GM12878 (cell line): ENCODE measurements around the gene MDM1. TPM values are rescaled to one million over a fixed set of nuclear protein-coding genes. Genes with fewer than 3 reads are reported as not detected.

Source experiments
- ATAC-seq: fragments of 200-7000 bp; cut with Tn5 transposase; 3 replicates; pipeline ENCODE4 v1.9.1; 2020; ENCODE audit warnings: mild to moderate bottlenecking, moderate library complexity
- BruUV-seq: library from RNA; stranded (reverse); fragments of 400-500 nt; replicated peaks from 2 replicates; lab custom pipeline; 2021; lab: Mats Ljungman, UMichigan
- CTCF ChIA-PET: fragments of 300-600 bp; sonication (Branson Sonifier 250); formaldehyde crosslinking; extraction: SDS; loops from one replicate; lab custom pipeline; 2021; ENCODE audit warnings: inconsistent platforms; lab: Yijun Ruan, JAX
- POLR2A ChIA-PET: fragments of 350-600 bp; formaldehyde crosslinking; extraction: SDS; loops from one replicate; lab custom pipeline; 2021; ENCODE audit warnings: inconsistent platforms; lab: Charles Lee
- RAD21 ChIA-PET: fragments of 300-600 bp; sonication (Branson Sonifier 250); formaldehyde crosslinking; loops from one replicate; lab custom pipeline; 2023; ENCODE audit warnings: antibody characterized with exemption; ENCODE audit not compliant: unreplicated experiment; lab: Charles Lee
- SMC1A ChIA-PET: fragments of 300-600 bp; sonication (Branson Sonifier 250); formaldehyde crosslinking; loops from one replicate; lab custom pipeline; 2023; ENCODE audit not compliant: unreplicated experiment, uncharacterized antibody; lab: Charles Lee
- DNase-seq: peaks from one replicate; pipeline ENCODE4 v3.0.0-alpha.2; 2011; ENCODE audit warnings: low read depth, low spot score
- FAIRE-seq: peaks from 3 replicates; lab custom pipeline; 2011; peaks lifted over from hg19 to GRCh38; lab: Jason Lieb, UNC
- H2AFZ ChIP-seq: 2 replicates; pipeline ENCODE4 v1.6.0; 2011; ENCODE audit warnings: low read depth, low read length, control low read depth; ENCODE audit not compliant: control insufficient read depth
- H3K27ac ChIP-seq: 2 replicates; pipeline ENCODE4 v1.5.1; 2011; ENCODE audit warnings: control low read depth; ENCODE audit not compliant: control insufficient read depth, insufficient read depth
- H3K27me3 ChIP-seq, 2 experiments: replicated peaks in 1 of 2; 2 replicates each; pipeline versions ENCODE4 v1.6.0 to v1.6.1; 2011; ENCODE audit warnings: low read length in 1 of 2; ENCODE audit not compliant: control insufficient read depth in 2 of 2, insufficient read depth in 2 of 2
- H3K36me3 ChIP-seq, 2 experiments: 2 replicates each; pipeline ENCODE4 v1.5.1; 2011; ENCODE audit warnings: low read length in 1 of 2; ENCODE audit not compliant: control insufficient read depth in 2 of 2, insufficient read depth in 2 of 2
- H3K4me1 ChIP-seq: 2 replicates; pipeline ENCODE4 v1.6.1; 2011; ENCODE audit warnings: mild to moderate bottlenecking, low read length, moderate library complexity, mixed read lengths; ENCODE audit not compliant: control insufficient read depth, insufficient read depth
- H3K4me2 ChIP-seq: 2 replicates; pipeline ENCODE4 v1.6.0; 2011; ENCODE audit warnings: control low read depth; ENCODE audit not compliant: control insufficient read depth, insufficient read depth
- H3K4me3 ChIP-seq: fragments of 200-600 bp; sonication (generic); 2 replicates; pipeline ENCODE4 v1.5.1; 2016
- H3K79me2 ChIP-seq: 2 replicates; pipeline ENCODE4 v1.6.0; 2011; ENCODE audit warnings: low read length; ENCODE audit not compliant: control insufficient read depth, insufficient read depth
- H3K9ac ChIP-seq: 2 replicates; pipeline ENCODE4 v1.8.0; 2011; ENCODE audit warnings: low read length, control low read depth, mixed read lengths; ENCODE audit not compliant: control insufficient read depth, insufficient read depth
- H3K9me3 ChIP-seq: replicated peaks from 3 replicates; pipeline ENCODE4 v1.5.1; 2011; ENCODE audit warnings: mild to moderate bottlenecking, low read length; ENCODE audit not compliant: control insufficient read depth, insufficient read depth
- H4K20me1 ChIP-seq: 2 replicates; pipeline ENCODE4 v1.6.0; 2011; ENCODE audit not compliant: control insufficient read depth, insufficient read depth
- FOS ChIP-seq: IDR thresholded peaks from 3 replicates; pipeline ENCODE4 v1.6.1; 2011; ENCODE audit warnings: borderline replicate concordance; ENCODE audit not compliant: insufficient read length; ENCODE audit errors: extremely low read depth
- HCFC1 ChIP-seq: fragments of 150-350 bp; IDR thresholded peaks from 2 replicates; pipeline ENCODE4 v1.6.1; 2014; ENCODE audit warnings: low read length
- IKZF2 ChIP-seq, 2 experiments: fragments of 450-650 bp; IDR thresholded peaks; 2 replicates each; pipeline ENCODE4 v1.6.1; 2017; ENCODE audit warnings: mild to moderate bottlenecking in 2 of 2, moderate library complexity in 2 of 2
- KAT2A ChIP-seq: conservative IDR thresholded peaks from 2 replicates; pipeline ENCODE4 v1.6.1; 2011; ENCODE audit warnings: low read depth, low read length; ENCODE audit not compliant: control insufficient read depth
- KLF5 ChIP-seq: fragments of 450-650 bp; IDR thresholded peaks from 2 replicates; pipeline ENCODE4 v1.6.1; 2014; ENCODE audit warnings: mild to moderate bottlenecking; ENCODE audit not compliant: partially characterized antibody
- NRF1 ChIP-seq: conservative IDR thresholded peaks from 2 replicates; pipeline ENCODE4 v1.6.1; 2011; ENCODE audit warnings: mild to moderate bottlenecking, low read depth, low read length, improper control_type of control experiment
- POLR2AphosphoS5 ChIP-seq: IDR thresholded peaks from 2 replicates; pipeline ENCODE4 v1.6.1; 2011; ENCODE audit warnings: mild to moderate bottlenecking, low read length, inconsistent platforms
- RAD51 ChIP-seq: fragments of 450-650 bp; IDR thresholded peaks from 2 replicates; pipeline ENCODE4 v1.6.1; 2016; ENCODE audit warnings: moderate library complexity, mild to moderate bottlenecking, inconsistent platforms
- SIN3A ChIP-seq: IDR thresholded peaks from 2 replicates; pipeline ENCODE4 v1.6.1; 2012; ENCODE audit warnings: low read depth, low read length, improper control_type of control experiment
- SPI1 ChIP-seq: IDR thresholded peaks from 2 replicates; pipeline ENCODE4 v1.6.1; 2011; ENCODE audit warnings: low read depth, mild to moderate bottlenecking, low read length, moderate library complexity, borderline replicate concordance; ENCODE audit not compliant: insufficient read depth
- ZNF24 ChIP-seq: fragments of 450-650 bp; IDR thresholded peaks from 2 replicates; pipeline ENCODE4 v1.6.1; 2017; ENCODE audit warnings: antibody characterized with exemption, mild to moderate bottlenecking
- ZNF622 ChIP-seq: fragments of 450-650 bp; IDR thresholded peaks from 2 replicates; pipeline ENCODE4 v1.6.1; 2017; ENCODE audit warnings: mild to moderate bottlenecking, inconsistent platforms
- WGBS: methylation state at CpG from one replicate; pipeline ENCODE4 v1.1.6; 2016; ENCODE audit warnings: low lambda C conversion rate; ENCODE audit not compliant: insufficient replicate concordance, insufficient coverage; ENCODE audit errors: missing lambda C conversion rate; 5-methylcytosine and 5-hydroxymethylcytosine counted together
- in situ Hi-C: fragments of 300-500 bp; cut with MboI; formaldehyde crosslinking; loops from 9 replicates; pipeline ENCODE4 v1.14.3; 2018; ENCODE audit warnings: mixed read lengths
- intact Hi-C: fragments of 100-400 bp; cut with micrococcal nuclease; formaldehyde crosslinking; loops from one replicate; pipeline ENCODE4 v1.14.2; 2022; ENCODE audit not compliant: unreplicated experiment
- polyA plus RNA-seq, 11 experiments: library from polyadenylated mRNA; depleted of rRNA in 4 of 11; unstranded in 6 of 11; stranded (reverse) in 5 of 11; fragments of >200 nt; fragmentation: Nextera tagmentation in 4 of 11; fragmentation: Illumina TruSeq in 1 of 11; extraction: Ambion mirVana in 4 of 11; extraction: Trizol in 1 of 11; gene quantifications; 1 replicate in 1 of 11; 2 replicates in 10 of 11; pipeline versions ENCODE4 v1.2.1 to v1.2.3, GENCODE V29; 2011 to 2016; ENCODE audit warnings: inconsistent platforms in 2 of 11, missing spikeins in 2 of 11, low read depth in 1 of 11
- total RNA-seq, 4 experiments: library from RNA; depleted of rRNA in 3 of 4; stranded (reverse); fragments of >200 nt in 3 of 4; fragmentation: Illumina TruSeq in 1 of 4; extraction: Trizol in 1 of 4; gene quantifications; 2 replicates each; pipeline versions ENCODE4 v1.2.1 to v1.2.3, GENCODE V29; 2013 to 2021
- TF ChIP-seq, protein P1 (sequence below): fragments of 450-650 bp; IDR thresholded peaks from 2 replicates; pipeline ENCODE4 v1.6.1; 2017; ENCODE audit warnings: antibody characterized with exemption, mild to moderate bottlenecking, moderate library complexity

Gene MDM1
- total and polyA plus RNA-seq, 10 of the 15 experiments (the other 5 are each of a cell fraction or from before 2014, with no cell fraction given), result 10.1 to 25.3 (median 16.5) TPM

DNA sequence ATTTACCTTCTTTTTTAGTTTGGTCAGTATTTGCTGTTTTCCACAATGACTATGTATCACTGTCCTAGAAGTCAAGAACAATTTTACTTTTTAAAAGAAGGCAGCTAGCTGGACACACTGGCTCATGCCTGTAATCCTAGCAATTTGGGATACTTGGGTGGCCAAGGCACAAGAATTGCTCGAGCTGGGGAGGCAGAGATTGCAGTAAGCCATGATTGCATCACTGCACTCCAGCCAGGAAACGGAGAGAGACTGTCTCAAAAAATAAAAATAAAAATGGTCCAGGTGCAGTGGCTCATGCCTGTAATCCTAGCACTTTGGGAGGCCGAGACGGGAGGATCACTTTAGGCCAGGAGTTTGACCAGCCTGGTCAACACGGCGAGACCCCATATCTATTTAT, 28.3 kb downstream of the MDM1 start:
- in situ Hi-C loops, result no loop called here
- TF ChIP-seq FOS (no peak), POLR2AphosphoS5 (no peak), NRF1 (no peak), ZNF24 (no peak), RAD51 (no peak), IKZF2 (IDR thresholded peaks at IDR 0.05) (no peak), KAT2A (no peak), SIN3A (no peak), KLF5 (no peak), HCFC1 (no peak), SPI1 (no peak), ZNF622 (no peak)
- TF ChIP-seq, protein P1, sequence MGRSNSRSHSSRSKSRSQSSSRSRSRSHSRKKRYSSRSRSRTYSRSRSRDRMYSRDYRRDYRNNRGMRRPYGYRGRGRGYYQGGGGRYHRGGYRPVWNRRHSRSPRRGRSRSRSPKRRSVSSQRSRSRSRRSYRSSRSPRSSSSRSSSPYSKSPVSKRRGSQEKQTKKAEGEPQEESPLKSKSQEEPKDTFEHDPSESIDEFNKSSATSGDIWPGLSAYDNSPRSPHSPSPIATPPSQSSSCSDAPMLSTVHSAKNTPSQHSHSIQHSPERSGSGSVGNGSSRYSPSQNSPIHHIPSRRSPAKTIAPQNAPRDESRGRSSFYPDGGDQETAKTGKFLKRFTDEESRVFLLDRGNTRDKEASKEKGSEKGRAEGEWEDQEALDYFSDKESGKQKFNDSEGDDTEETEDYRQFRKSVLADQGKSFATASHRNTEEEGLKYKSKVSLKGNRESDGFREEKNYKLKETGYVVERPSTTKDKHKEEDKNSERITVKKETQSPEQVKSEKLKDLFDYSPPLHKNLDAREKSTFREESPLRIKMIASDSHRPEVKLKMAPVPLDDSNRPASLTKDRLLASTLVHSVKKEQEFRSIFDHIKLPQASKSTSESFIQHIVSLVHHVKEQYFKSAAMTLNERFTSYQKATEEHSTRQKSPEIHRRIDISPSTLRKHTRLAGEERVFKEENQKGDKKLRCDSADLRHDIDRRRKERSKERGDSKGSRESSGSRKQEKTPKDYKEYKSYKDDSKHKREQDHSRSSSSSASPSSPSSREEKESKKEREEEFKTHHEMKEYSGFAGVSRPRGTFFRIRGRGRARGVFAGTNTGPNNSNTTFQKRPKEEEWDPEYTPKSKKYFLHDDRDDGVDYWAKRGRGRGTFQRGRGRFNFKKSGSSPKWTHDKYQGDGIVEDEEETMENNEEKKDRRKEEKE, result no peak
- intact Hi-C loops, result no loop called here
- CTCF ChIA-PET, result no interaction called here
- no peaks in the 10 kb centered on the region for H3K79me2 ChIP-seq
- H3K27me3 ChIP-seq, result no peaks in the 10 kb centered on the region
- SMC1A ChIA-PET, result interaction anchor here (2.1 kb wide), 1 partner anchor 21 kb away, joined by 5 read pairs; no protein-coding TSS in a partner anchor
- no peak overlapping the region for H2AFZ ChIP-seq
- POLR2A ChIA-PET, result no interaction called here
- no peak overlapping the region for H3K9ac ChIP-seq
- peaks cover 2 to 3% of the 10 kb centered on the region in 2 experiments; a peak in 3 of 4 replicates for H3K36me3 ChIP-seq
- 95% methylated on average over 6 of the region's 6 CpGs for WGBS
- H3K4me2 ChIP-seq, result no peak overlapping the region
- no peaks in the 10 kb centered on the region for H4K20me1 ChIP-seq
- RAD21 ChIA-PET, result no interaction called here
- no peak for ATAC-seq
- peaks cover 8% of the 10 kb centered on the region for H3K4me1 ChIP-seq
- no peak overlapping the region for H3K4me3 ChIP-seq
- peaks cover 3% of the 10 kb centered on the region; the same call in 2 of the 3 replicates for H3K9me3 ChIP-seq
- no TSS peak for BruUV-seq
- no peak for FAIRE-seq
- no peak for DNase-seq
- H3K27ac ChIP-seq, result no peak overlapping the region
